NCI-H446 (cell line): ENCODE data around the gene SOX9.

Experiments
- DNase-seq, 2 experiments: peaks; one replicate each; lab custom pipeline; 2025; lab: John Stamatoyannopoulos, UW

SOX9 gene

DNA sequence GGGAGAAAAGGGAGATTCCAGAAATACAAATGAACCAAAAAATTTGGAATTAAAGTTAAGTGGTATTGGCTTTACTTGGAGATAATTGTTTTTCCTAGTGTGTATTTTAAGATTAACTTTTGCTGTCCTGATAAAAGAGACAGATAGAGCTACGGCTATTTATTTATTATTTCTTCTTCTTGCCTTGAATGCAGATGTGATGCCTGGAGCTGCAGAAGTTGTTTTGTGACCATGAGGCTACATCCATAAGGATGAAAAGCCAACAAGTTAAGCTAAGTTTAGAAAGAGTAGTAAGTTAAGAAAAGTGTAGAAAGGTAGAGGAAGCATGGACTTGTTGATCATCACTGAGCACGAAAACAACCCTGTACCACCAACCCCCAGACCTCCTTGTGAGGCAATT lies 41.7 kb downstream of the SOX9 start:
- no peak for DNase-seq

DNA sequence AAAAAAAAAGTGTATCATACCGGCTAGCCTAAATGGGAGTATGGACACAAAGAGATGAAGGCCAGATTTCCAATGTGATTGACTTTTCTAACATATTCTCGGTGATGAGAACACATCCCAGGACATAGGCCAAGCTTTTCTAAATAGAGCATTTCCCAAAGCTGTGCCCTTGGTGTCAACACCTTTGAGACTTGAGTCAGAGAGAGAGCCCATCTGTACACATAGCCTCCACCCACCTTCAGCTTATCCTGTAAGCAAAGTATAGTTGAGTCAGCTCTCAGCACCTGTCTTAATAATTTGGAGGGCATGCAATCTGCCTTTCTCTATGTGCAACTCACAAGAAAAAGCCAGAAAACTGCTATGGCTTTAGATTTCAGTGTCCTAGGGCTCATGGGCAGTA lies 42.7 kb downstream of the SOX9 start:
- DNase-seq = no peak

DNA sequence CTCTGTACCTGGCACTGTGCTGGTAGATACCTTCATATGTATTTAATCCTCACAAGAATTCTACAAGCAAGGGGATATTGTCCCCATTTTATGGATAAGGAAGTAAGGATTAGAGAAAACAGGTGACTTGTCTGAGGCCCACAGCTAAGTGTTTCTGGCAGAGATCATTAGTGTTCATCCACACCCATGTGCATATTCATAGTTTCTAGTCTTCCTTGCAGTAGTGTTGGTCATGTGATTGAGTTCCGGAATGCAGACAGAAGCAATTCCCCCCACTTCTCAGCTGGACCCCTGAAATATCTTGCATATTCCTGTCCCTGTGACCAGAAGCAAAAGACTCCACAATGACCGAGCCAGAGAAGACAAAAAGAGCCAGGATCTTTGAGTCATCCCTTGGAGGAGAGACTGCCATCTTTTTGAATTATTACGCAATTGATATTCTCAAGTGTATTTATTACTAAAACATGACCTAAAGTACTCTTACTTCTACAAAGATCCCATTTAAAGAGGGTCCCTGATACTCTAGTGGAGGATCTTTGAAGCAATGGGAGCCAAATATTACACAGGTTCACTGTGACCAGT lies 43.4 kb downstream of the SOX9 start:
- no peak for DNase-seq

DNA sequence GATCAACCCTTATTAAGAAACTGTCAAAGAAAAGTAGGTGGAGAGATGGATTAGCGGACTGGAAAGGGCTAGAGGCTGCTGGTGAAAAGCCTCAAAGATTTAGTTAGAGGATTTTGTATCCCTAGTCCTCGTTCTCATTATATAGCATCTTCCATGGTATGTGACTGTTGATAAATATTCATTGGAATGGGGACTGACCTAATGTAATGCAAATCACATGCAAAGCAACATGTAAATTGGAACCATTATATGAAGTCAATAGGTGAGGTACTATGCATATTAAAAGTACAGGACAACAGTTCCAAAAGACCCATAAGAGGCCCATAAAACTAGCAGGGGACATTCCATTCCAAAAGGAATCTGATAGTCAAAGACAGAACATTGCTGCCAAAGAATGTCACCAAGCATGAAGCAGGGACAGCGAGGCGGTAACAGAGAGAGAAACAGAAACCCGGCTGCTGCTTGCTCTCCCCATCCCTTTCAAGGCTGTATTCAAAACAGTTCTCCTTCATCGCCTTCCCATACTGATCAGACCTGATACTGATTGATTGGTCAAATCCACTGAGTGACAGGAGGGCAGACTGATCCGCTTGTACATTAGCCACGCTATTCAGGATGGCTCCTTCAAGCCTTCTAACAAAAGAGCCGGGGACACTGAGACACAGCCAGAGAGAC lies 44.5 kb downstream of the SOX9 start:
- no peak for DNase-seq

DNA sequence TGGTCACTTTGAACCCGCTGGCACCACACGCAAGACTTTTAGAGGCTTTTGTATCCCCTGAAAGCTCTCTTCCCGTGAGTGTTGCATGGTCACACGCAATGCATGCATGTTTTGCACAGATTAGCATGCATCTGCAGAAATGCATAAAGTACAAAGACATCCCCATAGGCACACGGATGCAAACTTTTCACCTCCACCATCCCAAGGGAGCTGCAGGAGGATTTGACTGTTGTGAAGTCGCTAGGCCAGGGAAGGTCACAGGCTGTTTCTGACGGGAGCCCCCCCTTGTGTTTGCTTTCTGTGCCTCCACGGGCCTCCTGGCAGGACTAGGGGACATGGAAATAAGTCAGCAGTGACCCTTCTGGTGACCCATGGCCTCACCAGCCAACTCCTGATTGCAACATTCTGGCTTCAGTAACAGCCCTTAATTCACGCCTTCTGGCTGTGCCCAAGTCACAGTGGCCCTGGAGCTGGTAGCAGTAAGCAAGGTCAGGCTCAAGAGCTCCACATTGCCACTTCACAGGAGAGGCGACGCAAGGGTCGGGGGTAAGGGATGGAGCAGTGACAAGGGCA lies 45.1 kb downstream of the SOX9 start:
- DNase-seq = no peak

DNA sequence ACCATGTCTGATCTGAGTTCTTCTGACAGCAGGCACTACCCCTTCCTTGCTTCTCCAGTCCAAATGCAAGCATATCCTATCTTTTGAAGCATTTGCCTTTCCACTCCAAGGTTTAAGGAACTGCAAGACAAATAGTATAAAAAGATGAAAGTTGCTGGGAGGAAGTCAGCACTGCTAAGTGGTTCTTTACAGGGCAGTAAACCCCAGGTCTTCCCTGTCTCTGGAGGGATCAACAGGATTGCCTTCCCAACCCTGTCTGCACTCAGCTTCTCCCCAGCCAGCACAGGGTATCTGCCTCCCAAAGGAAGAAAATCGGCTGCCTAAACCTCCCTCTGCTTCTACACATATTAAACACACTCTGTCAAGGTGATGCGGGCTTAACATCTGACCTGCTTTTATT lies 46.8 kb downstream of the SOX9 start:
- DNase-seq = no peak

DNA sequence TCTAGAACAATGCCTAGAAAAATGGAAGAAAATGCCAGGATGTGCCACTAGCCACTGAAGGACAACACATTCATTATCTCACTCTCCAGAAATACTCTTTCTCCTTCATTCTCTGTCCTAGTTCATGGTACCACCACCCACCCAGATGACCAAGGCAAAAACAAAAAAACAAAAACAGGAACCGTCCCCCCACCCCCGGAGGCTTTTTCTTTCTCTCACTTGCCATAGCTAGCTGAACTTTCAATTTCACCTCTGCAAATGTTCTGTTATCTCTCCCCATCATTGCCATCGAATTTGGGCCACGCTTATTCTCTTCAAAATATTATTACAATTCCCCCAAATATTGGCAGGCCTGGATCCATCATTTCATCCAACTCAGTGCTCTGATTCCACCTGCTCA lies 49.0 kb downstream of the SOX9 start:
- DNase-seq = no peak

DNA sequence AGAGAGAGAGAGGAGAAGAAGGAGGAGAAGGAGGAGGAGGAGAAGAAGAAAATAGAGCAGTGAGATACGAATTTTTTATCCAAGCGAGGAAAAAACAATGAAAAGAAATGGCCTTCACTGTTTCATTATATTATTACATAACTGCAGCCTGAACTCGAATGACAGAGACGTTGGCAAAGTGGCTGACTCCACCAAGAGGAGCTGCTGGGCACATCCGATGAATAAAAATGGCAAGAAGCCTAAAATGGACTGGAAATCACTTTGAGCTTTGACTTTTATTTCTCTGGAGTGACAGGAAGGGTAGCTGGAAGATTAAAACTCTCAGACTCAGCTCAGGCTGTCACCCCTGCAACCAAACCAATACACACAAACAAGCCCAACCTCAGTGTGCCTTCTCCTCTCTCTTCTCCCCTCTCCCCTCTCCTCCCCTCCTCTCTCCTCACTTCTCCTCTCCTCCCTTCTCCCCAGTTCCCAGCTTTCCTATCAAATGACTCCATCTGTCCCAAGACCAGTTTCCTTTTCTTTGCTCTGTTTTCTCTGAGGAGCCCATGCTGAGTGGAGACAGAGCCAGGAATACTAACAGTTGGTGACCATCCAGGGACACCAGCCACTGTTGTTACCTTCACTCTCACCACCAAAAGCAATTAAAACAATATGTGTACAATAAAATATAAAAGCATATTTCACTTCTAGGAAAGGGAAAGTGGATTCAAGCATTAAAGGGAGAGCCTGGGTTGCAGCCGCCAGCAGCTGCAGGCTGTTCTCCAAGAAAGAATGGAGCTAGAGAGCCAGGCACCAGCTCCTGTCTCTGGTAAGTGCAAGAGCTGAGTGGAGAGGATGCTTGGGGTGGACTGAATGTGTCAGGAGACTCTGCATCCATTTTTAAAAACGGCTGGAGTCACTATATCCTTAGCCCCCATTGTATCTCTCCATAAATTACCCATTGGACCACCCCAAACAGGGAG lies 51.2 kb downstream of the SOX9 start:
- DNase-seq = peak; percentile 41 to 72

DNA sequence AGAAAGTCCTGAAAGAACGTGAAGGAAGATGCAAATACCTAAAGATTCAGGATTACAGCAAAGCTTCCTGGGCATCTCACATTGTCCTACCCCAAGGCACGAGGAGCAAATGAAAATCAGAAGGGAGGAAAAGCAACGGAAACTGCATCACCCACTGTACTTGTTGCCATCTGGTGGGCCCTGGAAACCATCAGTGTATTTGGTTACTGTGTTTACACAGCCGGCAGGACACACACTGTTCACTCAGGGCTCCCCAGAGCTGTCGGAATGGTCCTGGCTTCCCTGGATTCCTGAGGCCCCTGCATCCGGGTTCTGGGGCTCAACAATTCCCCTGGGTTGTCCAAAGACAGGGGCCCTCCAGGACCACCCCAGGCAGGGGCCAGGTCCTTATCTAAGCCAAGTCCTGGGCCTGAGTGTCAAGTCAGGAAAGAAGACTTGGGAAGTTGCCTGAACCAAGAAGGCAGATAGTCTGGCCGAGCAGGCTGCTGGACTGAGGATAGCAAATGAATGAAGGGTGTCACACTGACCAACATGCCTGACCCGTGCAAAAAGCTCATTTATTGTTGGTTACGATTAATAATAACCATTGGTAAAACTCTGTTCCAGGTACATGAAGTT lies 52.8 kb downstream of the SOX9 start:
- DNase-seq = peak; percentile 42 to 58

DNA sequence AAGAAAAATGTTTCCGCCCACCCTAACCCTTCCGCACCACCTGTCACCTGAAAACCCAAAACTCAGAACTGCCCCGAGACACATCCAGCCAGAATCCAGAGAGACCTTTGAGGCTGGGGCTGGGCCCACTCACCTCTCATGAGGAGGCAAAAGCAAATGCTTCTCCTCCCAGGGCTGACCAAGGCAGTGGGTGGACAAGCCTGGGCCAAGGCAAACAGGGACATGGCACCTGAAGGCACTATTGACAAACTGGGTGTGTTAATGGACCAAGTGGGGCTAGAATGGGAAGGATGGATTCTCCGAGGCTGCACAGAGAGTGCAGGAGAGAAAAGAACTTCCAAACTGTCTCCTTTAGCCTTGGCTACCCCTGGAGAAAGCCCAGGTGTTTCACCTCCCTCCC lies 54.4 kb downstream of the SOX9 start:
- no peak for DNase-seq
